ENCODE measurements around the gene LIN7C. TPM values are rescaled to one million over a fixed set of nuclear protein-coding genes. Genes with fewer than 3 reads are reported as not detected.

LIN7C gene
- total RNA-seq, 6 experiments from 2014 or later: 53.7 to 64.4 (median 60.2) TPM

DNA sequence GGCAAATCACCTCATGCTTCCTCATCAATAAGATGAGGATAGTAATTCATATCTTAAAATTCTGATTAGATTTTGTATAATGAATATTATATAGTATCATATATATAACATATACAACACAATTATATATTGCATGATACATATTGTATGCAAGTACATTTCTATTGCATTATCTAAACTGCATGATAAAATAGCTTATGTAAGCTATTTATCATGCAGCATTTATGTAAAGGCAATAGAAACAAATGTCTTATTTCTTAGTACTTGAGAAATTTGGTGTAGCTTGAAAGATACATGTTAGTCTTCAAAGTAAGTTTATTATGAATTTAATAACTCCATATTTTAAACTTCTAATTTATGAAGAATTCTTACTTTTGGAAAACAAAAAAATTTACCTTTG lies 5.5 kb downstream of the LIN7C start:
- no peak overlapping the region for H3K27ac Mint-ChIP-seq
- DNase-seq: no peak
- H3K4me1 Mint-ChIP-seq (ENCODE audit: low read depth): peaks cover 37% of the 10 kb centered on the region
- no peak for TF ChIP-seq CTCF (IDR thresholded peaks at IDR 0.05)
- no peaks in the 10 kb centered on the region for H3K9me3 Mint-ChIP-seq
- H3K4me3 Mint-ChIP-seq: no peak overlapping the region
- peaks cover 14% of the 10 kb centered on the region for H3K36me3 Mint-ChIP-seq (ENCODE audit: low read depth)
- no peaks in the 10 kb centered on the region for H3K27me3 Mint-ChIP-seq (ENCODE audit: insufficient read depth)

DNA sequence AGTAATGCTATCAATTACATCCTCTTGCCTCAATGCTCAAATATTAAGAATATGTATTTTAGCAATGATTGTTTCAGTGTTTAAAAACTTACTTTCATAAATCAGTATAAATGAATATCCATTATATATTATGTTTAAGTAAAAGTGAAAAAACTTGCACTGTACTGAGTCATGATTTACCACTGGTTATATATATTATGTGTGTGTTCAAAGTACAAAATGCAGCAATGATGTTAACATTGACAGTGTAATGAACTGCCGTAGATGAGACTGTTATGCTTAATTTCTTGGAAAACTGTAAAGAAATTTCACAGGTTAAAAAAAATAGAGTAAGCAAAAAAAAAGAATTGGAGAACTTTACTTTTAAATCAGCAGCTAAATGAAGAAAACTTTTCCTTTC lies 8.7 kb downstream of the LIN7C start:
- H3K36me3 Mint-ChIP-seq (ENCODE audit: low read depth): peaks cover 7% of the 10 kb centered on the region
- DNase-seq: no peak
- no peak for TF ChIP-seq CTCF (IDR thresholded peaks at IDR 0.05)
- no peak overlapping the region for H3K4me3 Mint-ChIP-seq
- H3K27ac Mint-ChIP-seq: no peak overlapping the region
- H3K4me1 Mint-ChIP-seq (ENCODE audit: low read depth): peaks cover 22% of the 10 kb centered on the region
- no peaks in the 10 kb centered on the region for H3K27me3 Mint-ChIP-seq (ENCODE audit: insufficient read depth)
- H3K9me3 Mint-ChIP-seq: no peaks in the 10 kb centered on the region

DNA sequence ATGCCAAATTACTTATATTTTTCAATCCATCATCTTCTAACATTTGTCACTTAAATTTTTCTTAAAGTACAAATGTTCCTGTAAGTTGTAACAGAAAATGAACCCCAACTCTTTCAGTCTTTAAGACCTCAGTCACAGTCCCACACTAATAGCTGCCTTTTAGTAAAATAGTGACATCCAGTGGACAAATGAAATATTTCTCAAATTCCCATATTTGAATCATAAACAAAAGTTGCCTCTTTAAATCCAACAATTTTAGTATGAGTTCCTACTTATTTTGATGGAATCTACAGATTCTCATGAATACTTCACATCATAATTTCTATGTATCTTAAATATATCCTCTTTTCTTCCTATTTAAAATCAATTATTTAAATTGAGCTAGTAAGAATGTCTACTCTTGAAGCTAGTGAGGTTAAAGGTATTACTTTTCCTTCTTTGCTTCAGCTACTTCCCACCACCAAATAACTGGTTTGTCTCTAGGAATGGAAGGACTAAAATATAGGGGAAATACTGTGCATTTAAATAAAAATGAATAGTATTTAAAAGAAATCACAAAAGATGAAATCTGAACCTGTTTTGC lies 9.2 kb downstream of the LIN7C start:
- TF ChIP-seq CTCF (IDR thresholded peaks at IDR 0.05): peak; percentile 77
- H3K4me3 Mint-ChIP-seq: no peak overlapping the region
- DNase-seq: peak; percentile 19
- no peaks in the 10 kb centered on the region for H3K9me3 Mint-ChIP-seq
- H3K27me3 Mint-ChIP-seq (ENCODE audit: insufficient read depth): no peaks in the 10 kb centered on the region
- no peak overlapping the region for H3K27ac Mint-ChIP-seq
- H3K4me1 Mint-ChIP-seq (ENCODE audit: low read depth): peaks cover 18% of the 10 kb centered on the region
- H3K36me3 Mint-ChIP-seq (ENCODE audit: low read depth): peaks cover 7% of the 10 kb centered on the region

GRCh38 chr11:27496461-27496860 lies 10.1 kb downstream of the LIN7C start:
- H3K36me3 Mint-ChIP-seq (ENCODE audit: low read depth): peaks cover 13% of the 10 kb centered on the region
- H3K4me3 Mint-ChIP-seq: no peak overlapping the region
- no peaks in the 10 kb centered on the region for H3K9me3 Mint-ChIP-seq
- TF ChIP-seq CTCF (IDR thresholded peaks at IDR 0.05): no peak
- DNase-seq: no peak
- no peak overlapping the region for H3K27ac Mint-ChIP-seq
- no peaks in the 10 kb centered on the region for H3K27me3 Mint-ChIP-seq (ENCODE audit: insufficient read depth)
- H3K4me1 Mint-ChIP-seq (ENCODE audit: low read depth): peaks cover 9% of the 10 kb centered on the region

DNA sequence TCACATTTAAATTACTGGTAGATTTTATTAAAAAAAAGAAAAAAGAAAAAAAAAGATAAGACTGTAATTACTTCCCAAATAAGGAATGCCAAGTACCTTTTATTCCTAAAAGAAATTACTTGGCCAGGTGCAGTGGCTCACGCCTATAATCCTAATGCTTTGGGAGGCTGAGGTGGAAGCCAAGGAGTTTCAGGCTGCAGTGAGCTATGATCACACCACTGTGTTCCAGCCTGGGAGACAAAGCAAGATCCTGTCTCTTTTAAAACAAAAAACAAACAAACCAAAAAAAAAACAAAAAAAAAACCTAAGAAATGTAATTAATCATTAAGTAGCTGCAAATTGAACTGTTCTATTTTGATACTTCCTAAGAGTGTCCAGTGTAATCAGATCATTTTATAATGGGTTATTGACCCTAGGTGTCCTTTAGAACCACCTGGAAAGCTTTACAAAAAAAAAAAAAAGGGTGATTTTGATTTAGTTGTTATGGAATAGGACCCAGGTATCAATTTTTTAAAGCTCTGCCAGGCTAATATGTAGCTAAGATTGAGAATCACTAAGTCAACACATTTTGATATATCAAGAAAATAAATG lies 10.8 kb downstream of the LIN7C start:
- TF ChIP-seq CTCF (IDR thresholded peaks at IDR 0.05): no peak
- H3K9me3 Mint-ChIP-seq: no peaks in the 10 kb centered on the region
- no peaks in the 10 kb centered on the region for H3K27me3 Mint-ChIP-seq (ENCODE audit: insufficient read depth)
- peaks cover 9% of the 10 kb centered on the region for H3K4me1 Mint-ChIP-seq (ENCODE audit: low read depth)
- peaks cover 13% of the 10 kb centered on the region for H3K36me3 Mint-ChIP-seq (ENCODE audit: low read depth)
- no peak overlapping the region for H3K4me3 Mint-ChIP-seq
- no peak overlapping the region for H3K27ac Mint-ChIP-seq
- DNase-seq: no peak
